ENCODE results near the gene PCDH15. TPM values are rescaled to one million over a fixed set of nuclear protein-coding genes. Genes with fewer than 3 reads are reported as not detected.

Gene PCDH15
- total and polyA plus RNA-seq, 2 of the 8 experiments (the other 6 are each of a cell fraction or from before 2014, with no cell fraction given): 0.11 TPM; not detected in 1

DNA sequence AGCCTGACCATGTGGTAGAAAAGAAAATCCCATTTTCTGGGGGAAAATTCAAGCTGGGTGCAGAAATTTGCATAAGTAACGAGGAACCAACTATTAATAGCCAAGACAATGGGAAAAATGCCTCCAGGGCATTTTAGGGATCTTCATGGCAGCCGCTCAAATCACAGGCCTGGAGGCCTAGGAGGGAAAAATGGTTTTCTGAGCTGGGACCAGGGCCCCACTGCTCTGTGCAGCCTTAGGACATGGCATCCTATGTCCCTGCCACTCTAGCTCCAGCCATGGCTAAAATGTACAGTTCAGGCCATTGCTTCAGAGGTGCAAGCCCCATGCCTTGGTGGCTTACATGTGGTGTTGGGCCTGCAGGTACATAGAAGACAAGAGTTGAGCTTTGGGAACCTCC, 459.0 kb downstream of the PCDH15 start:
- DNase-seq (ENCODE audit: low read depth in 1 of 2, low spot score in 2 of 2) (no peak), FAIRE-seq (no peak)
- no peak overlapping the region for H3K27ac ChIP-seq (ENCODE audit: low read depth, low read length)
- H3K4me2 ChIP-seq (ENCODE audit: insufficient read depth in 1 of 2, low read depth in 2 of 2, low read length in 2 of 2): no peak overlapping the region
- no peaks in the 10 kb centered on the region for H3K27me3 ChIP-seq (replicated peaks in 1 of 4; ENCODE audit: control insufficient read depth in 3 of 4, extremely low read depth in 1 of 4, insufficient read depth in 3 of 4, low read length in 3 of 4)
- no peak overlapping the region for H3K4ac ChIP-seq (replicated peaks; ENCODE audit: insufficient read length, low read depth, low read length)
- no peaks in the 10 kb centered on the region for H4K20me1 ChIP-seq (replicated peaks in 1 of 2; ENCODE audit: control insufficient read depth in 1 of 2, insufficient read depth in 2 of 2, low read length in 2 of 2)
- H2BK15ac ChIP-seq (ENCODE audit: low read length): no peak overlapping the region
- POLR2A ChIA-PET (ENCODE audit: partially characterized antibody): no interaction called here
- WGBS, 2 experiments (ENCODE audit: extremely low coverage in 1 of 2, insufficient coverage in 1 of 2, insufficient read length in 1 of 2, insufficient replicate concordance in 2 of 2, low coverage in 1 of 2, low lambda C conversion rate in 2 of 2, missing lambda C conversion rate in 1 of 2): 42% methylated on average over 2 of the region's 2 CpGs; no CpG with 5 or more reads in 1 of the 2 experiments
- H2BK5ac ChIP-seq (ENCODE audit: low read depth, low read length): no peak overlapping the region
- H3K18ac ChIP-seq (ENCODE audit: extremely low read depth, low read length): no peak overlapping the region
- H2BK20ac ChIP-seq (ENCODE audit: low read length): no peak overlapping the region
- no peaks in the 10 kb centered on the region for H3K23me2 ChIP-seq (ENCODE audit: low read depth, low read length)
- H4K91ac ChIP-seq (replicated peaks; ENCODE audit: insufficient read length, low read length): no peak overlapping the region
- no peak overlapping the region for H2AFZ ChIP-seq (ENCODE audit: low read length)
- no peaks in the 10 kb centered on the region for H3K79me1 ChIP-seq (ENCODE audit: low read depth, low read length)
- no peak overlapping the region for H3K56ac ChIP-seq (replicated peaks; ENCODE audit: insufficient read length, low read depth, low read length)
- H2AK5ac ChIP-seq (ENCODE audit: low read depth, low read length): no peak overlapping the region
- H3K79me2 ChIP-seq (ENCODE audit: control insufficient read depth in 1 of 2, insufficient read depth in 2 of 2, low read length in 2 of 2): no peaks in the 10 kb centered on the region
- H2BK12ac ChIP-seq (ENCODE audit: low read depth, low read length): no peak overlapping the region
- no peaks in the 10 kb centered on the region for H3K4me1 ChIP-seq (replicated peaks in 1 of 4; ENCODE audit: control insufficient read depth in 3 of 4, insufficient read depth in 4 of 4, low read length in 3 of 4)
- CTCF ChIA-PET (ENCODE audit: partially characterized antibody): no interaction called here
- no peak overlapping the region for H3K23ac ChIP-seq (ENCODE audit: insufficient read length)
- no peak overlapping the region for H3K4me3 ChIP-seq (ENCODE audit: extremely low read depth in 1 of 4, insufficient read depth in 2 of 4, low read depth in 3 of 4, low read length in 4 of 4)
- no peak overlapping the region for H3K14ac ChIP-seq (ENCODE audit: insufficient read length)
- H3K9me3 ChIP-seq (ENCODE audit: insufficient read depth in 2 of 2, low read depth in 1 of 2, low read length in 1 of 2): peaks cover 25 to 27% of the 10 kb centered on the region in 2 experiments
- no peak overlapping the region for H3K9ac ChIP-seq (replicated peaks in 1 of 4; ENCODE audit: extremely low read depth in 1 of 4, low read depth in 3 of 4, low read length in 3 of 4)
- no peak overlapping the region for H2BK120ac ChIP-seq (replicated peaks; ENCODE audit: low read depth, low read length)
- H3K36me3 ChIP-seq (ENCODE audit: control insufficient read depth in 2 of 4, insufficient read depth in 4 of 4, low read length in 3 of 4): peaks cover 0 to 15% (median 0%) of the 10 kb centered on the region in 4 experiments; a peak in 1 of 8 replicates
- no peak overlapping the region for H4K5ac ChIP-seq (ENCODE audit: insufficient read length, low read depth, low read length)
- no peak overlapping the region for H4K8ac ChIP-seq (ENCODE audit: extremely low read depth, insufficient read depth, low read length)
- TF ChIP-seq SP2 (IDR thresholded peaks at IDR 0.05; ENCODE audit: low read length): no peak
- no peak for TF ChIP-seq TBP (IDR thresholded peaks at IDR 0.05; ENCODE audit: low read depth, low read length)
- no peak for TF ChIP-seq CHD2 (IDR thresholded peaks at IDR 0.05; ENCODE audit: low read length)
- no peak for TF ChIP-seq SAP30 (IDR thresholded peaks at IDR 0.05; ENCODE audit: insufficient read depth, insufficient replicate concordance, low read length)
- TF ChIP-seq YY1 (IDR thresholded peaks at IDR 0.05; ENCODE audit: low read depth, low read length): no peak
- no peak for TF ChIP-seq BACH1 (IDR thresholded peaks at IDR 0.05; ENCODE audit: low read length)
- TF ChIP-seq EP300 (IDR thresholded peaks at IDR 0.05; ENCODE audit: borderline replicate concordance in 1 of 2, low read depth in 2 of 2, low read length in 2 of 2): no peak
- TF ChIP-seq BRCA1 (IDR thresholded peaks at IDR 0.05; ENCODE audit: low read depth, low read length): no peak
- no peak for TF ChIP-seq SIX5 (IDR thresholded peaks at IDR 0.05; ENCODE audit: low read depth, low read length)
- TF ChIP-seq SRF (IDR thresholded peaks at IDR 0.05; ENCODE audit: low read depth, low read length): no peak
- TF ChIP-seq NRF1 (IDR thresholded peaks at IDR 0.05; ENCODE audit: low read depth, low read length): no peak
- no peak for TF ChIP-seq SIN3A (conservative IDR thresholded peaks at IDR 0.05 in 1 of 2, IDR thresholded peaks at IDR 0.05 in 1 of 2; ENCODE audit: low read depth in 1 of 2, low read length in 2 of 2)
- no peak for TF ChIP-seq SUZ12 (IDR thresholded peaks at IDR 0.05; ENCODE audit: low read length)
- TF ChIP-seq MAX (IDR thresholded peaks at IDR 0.05): no peak
- TF ChIP-seq TCF12 (IDR thresholded peaks at IDR 0.05; ENCODE audit: low read depth, low read length): no peak
- no peak for TF ChIP-seq POLR2AphosphoS5 (IDR thresholded peaks at IDR 0.05; ENCODE audit: low read depth, low read length)
